SKM-1 (cell line): Measurements from ENCODE around the gene LAMP2.
"Not testable (repeated sequence)": the region's sequence is repeated elsewhere in the genome, so short reads cannot be mapped to it uniquely, and the experiment has no call there.

Experiments
- DNase-seq: peaks from one replicate; lab custom pipeline; 2025; ENCODE audit not compliant: unreplicated experiment; lab: John Stamatoyannopoulos, UW

The LAMP2 gene

DNA sequence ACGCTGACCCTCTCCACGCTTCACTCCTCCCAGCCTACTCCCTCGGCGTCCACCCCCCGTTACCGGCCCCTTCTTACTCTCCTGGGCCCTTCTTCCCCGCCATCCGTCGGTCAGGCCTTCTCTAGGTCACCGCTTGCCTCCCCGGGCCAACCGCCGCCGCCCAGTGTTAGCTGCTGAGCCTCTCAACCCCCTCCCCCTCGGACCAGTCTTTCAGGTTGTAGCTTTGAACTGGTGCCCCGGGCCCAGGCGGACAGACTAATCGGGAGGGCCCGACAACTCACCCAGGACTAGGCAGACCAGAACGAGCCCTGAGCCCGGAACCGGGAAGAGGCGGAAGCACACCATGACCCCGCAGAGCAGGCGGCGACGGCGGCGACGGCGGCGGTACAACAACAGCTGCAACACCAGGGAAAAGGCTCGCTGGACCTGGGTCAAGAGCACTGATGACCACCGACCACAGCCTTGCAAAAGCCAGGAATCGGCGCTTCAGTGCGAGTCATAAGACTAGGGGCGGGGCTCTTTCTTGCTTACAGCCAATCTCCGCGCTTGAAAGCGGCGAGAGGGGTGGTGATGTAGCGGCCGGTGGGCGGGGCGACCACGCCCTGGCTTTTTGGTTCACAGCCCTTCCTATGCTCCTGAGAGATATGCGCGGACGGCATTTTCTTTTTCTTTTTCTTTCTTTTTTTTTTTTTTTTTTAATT is at the start of gene LAMP2:
LAMP2 (minus strand) TSS at position 472 of the 701 bp plus-strand sequence; CDS start at position 345, 127 bp downstream.
- DNase-seq, result peak; percentile 52

DNA sequence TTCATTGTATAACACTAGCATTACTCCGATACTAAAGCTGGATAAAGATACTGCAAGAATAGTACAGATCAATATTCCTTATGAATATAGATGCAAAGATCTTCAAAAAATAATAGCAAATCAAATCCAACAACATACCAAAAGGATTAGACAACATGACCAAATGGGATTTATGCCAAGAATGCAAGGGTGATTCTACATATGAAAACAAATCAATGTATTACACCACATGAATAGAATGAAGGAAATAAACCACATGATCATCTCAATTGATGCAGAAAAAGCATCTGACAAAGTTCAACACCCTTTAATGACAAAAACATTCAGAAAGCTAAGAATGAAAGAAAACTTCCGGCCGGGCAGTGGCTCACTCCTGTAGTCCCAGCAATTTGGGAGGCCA is 48.8 kb upstream of the LAMP2 start:
- no peak for DNase-seq

DNA sequence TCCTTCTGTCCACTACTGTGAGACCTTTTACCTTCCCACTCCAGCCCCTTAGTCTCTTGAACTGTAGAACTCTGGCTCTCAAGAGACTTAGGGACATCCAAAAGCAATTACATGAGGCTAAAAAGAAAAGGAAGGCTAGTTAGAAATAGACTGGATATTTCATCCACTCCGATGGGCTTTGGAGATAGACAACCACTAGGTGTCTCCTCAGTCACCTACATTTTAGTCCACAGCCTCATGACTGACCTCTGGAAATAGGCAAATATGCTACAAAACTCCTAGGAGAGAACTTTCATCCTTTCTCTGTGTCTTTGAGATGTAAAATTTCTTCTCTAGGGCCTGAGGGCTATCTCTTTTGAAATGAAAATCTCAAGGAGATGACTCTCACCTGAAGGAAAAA is 45.1 kb upstream of the LAMP2 start:
- no peak for DNase-seq

DNA sequence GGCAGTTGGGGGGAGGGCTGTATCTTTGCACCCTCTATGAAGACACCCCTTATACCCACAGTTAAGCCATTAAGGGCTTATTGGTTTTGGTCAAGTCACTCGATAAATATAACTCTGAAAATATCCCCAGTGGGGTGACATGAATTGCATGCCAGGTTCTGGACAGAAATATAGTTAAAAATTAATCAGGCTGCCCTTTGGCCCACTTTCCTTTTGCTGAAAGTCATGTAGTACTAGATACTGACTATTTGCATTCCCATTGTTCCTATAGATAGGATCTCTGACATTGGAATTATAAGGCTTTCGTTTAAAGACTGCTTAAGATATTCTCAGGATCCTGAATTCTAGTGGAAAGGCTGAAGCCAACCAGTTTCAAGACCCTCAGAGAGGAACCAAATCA is 43.5 kb upstream of the LAMP2 start:
- no peak for DNase-seq

DNA sequence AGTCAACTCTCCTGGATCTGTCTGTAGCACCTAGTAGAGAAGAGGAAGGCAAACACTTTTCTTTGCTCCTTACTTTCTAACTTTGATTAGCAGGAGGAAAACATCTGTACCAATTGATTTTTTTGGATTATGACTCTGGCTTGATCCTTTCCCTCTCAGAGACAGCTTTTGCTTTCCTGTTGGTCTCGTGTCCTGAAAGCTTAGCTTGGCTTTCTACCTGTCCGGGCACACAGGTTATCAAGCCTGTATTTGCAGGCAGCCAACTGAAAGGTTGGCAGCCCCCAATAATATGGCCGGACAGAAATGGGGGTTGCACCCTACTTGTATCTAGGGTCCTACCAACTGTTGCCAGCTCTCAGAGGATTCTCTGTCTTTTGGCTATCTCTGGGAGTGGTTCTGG is 43.1 kb upstream of the LAMP2 start:
- DNase-seq, result no peak

DNA sequence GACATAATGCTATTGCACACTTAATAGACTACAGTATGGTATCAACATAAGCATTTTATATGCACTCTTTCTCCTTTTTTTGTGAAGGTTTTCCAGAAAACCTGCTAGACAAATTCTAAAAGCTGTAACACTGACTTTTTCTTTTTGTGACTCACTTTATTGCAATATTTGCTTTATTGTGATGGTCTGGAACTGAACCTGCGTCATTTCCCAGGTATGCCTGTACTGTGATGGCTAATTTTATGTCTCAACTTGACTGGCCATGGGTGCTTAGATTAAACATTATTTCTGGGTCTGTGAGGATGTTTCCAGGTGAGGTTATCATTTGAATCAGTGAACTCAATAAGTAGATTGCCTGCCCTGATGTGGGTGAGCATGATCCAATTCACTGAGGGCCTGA is 35.5 kb upstream of the LAMP2 start:
- DNase-seq, result no peak

DNA sequence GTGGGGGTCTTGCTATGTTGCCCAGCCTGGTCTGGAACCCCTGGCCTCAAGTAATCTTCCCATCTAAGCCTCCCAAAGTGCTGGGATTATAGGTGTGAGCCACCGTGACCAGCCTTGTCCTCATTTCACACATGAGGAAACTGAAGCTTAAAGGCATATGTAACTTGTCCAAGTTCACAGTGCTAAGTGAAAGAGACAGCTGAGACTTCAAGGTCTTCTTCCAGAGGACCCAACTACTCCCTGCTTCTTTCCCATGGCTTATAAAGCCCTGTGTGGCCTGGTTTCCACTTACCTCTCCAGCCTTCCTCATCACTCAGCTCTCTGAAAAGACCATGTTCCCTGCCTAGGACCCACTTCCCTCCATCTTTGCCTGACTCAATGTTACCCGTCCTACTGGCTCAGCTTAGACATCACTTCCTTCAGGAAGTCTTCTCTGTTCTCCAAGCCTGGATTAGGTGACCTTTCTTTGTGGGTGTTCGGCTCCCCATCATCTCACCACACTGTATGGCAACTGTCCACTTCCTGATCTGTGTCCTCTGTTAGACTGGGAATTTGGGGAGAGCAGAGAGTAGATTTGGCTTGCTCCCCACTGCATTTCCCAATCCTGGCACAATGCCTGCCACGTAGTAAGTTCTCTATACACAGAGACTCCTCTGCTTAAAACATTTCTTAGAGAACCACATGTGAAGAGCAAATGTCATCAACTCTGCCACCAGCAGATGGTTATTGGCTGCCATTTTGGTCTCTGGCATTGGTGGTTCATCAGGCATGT is 30.4 kb upstream of the LAMP2 start:
- DNase-seq, result no peak

DNA sequence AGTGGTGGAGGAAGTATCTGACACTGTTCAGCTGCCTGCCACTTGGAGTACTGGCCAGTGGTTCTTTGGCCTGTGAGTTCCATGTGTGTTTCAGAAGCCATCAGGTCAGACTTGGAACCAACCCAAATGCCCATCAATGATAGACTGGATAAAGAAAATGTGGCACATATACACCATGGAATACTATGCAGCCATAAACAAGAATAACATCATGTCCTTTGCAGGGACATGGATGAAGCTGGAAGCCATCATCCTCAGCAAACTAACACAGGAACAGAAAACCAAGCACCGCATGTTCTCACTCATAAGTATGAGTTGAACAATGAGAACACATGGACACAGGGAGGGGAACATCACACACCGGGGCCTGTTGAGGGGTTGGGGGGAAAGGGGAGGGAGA is 21.0 kb upstream of the LAMP2 start:
- not testable (repeated sequence) for DNase-seq

DNA sequence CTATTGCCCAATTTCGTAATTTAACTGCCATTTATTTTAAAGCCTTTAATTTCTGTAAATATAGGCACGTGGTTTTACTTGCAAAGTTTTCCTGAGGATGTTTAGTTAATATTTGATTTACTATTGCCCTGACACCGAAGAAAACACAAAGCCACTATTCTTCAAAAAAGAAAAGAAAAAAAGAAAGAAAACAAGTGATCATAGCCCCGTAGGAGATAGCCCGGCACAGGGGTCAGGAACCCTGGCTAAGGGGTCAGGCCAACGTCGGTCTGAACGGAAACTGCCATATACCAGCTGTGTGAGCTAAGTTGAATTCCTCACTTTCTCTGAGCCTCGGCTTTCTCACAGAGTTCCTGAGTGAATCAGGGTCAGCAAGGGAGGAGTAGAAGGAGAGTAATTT is 17.7 kb upstream of the LAMP2 start:
- no peak for DNase-seq

DNA sequence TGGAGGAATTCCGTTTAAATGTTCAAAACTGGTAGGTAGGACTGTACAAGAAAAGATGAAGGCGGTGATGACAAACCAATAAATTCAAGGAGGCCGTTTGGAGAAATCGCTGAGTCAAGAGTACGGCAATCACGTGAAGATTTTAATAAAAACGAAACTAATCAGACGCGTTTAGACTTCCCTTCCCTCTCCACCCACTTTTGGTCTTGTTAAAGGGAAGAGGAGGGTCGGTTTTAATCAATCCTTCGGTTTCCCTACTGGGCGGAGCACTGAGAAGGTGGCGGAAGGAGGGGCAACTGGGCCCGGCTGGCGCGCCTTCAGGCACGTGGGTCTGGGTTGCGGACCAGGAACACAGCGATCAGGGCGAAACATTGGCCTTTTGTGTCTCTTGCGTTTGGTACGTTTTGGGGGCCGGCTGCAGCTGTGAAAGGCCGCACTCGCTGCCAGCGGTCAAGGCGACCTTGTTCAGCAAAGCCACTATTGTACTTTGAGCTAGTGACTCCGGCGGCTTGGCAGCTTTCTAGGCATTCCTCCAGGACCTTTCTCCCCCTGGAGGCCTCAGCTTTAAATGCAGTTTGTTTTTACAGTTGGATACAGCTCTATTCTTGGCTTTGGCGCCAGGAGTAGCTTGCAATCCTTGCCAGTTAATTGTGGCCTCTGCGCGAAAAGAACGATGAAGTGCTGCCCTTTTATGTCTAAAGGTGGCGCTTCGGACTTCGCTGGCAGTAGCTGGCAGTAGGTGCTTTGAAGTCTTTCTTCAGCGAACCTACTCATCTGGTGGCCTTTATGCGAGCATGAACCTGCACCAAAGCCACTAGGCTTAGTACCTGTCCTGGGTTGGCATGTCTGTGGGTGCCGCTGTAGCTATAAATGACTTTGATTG is 16.8 kb upstream of the LAMP2 start:
- peak; percentile 78 for DNase-seq

DNA sequence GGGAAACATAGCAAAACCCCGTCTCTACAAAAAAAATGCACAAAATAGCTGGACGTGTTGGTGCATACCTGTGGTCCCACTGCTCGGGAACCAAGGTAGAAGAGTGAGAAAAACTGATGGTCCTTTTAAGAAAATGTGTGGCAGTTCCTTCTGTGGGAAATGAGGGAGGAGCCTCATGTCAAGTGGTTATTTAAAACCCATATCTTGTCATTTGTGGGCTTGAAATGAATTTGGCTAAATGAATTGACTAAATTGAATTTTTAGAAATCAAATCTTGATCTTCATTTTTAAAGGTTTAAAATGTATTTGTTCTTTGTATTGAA is 16.2 kb upstream of the LAMP2 start:
- no peak for DNase-seq

DNA sequence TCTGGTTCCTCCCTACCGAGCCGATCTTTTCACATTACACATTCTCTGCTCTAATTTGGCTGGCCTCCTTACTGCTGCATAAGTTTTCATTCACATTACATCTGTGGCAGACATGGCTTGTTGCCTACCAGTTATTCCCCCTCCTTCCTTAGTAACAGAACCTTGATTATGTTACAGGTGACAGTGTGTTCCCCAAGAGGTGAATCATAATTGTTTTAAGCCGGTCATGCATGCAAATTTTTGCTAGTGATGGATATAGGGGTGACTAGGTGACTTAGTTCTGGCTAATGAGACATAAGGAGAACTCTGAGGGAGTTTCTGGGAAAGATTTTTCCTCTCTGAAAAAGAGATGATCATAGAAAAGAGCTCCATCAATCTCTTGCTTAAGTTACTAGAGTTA is 8.4 kb upstream of the LAMP2 start:
- no peak for DNase-seq

DNA sequence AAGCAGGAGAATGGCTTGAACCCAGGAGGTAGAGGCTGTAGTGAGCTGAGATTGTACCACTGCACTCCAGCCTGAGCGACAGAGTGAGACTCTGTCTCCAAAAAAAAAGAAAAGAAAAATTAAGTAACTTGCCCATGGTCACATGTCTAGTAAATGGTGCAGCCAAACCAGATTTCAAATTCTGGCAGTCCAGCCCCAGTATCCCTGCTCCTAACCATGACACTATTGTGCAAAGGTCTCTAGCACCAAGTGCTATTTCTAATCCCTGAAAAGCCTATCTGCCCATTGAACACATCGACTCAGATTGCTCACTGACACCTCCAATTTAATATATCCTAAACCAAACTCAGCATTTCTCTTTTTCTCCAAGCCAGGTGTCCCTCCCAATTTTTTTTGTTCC is 7.6 kb upstream of the LAMP2 start:
- DNase-seq, result no peak

DNA sequence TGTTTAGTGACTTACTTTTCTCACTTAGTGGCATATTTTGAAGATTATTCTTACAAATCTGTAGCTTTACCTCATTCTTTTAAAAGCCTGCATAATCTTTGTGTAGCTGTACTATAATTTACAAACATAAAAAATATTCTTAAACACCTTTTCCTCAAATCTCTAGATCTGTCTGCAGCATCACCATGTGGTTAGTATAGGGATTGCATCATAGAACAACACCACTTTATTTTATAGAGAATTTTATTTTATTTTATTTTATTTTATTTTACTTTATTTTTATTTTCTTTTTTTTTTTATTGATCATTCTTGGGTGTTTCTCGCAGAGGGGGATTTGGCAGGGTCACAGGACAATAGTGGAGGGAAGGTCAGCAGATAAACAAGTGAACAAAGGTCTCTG is 6.4 kb upstream of the LAMP2 start:
- not testable (repeated sequence) for DNase-seq

DNA sequence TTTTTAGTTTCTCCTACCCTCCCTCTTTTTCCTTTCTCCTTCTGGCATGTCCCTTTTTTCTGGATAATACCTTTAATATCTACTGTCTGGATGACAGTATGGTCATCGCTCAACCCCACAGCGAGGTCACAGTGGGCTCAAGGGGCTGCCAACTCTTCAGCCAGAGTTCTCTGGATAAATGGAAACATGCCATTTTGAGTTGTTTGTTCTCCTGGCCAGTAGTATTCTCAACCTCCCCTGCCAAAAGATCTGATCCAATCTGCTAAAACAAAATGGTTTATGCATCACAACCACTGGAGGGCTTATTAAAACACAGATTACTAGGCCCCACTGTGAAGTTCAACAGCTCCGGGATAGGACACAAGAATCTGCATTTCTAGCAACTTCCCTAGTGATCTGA is 5.0 kb upstream of the LAMP2 start:
- no peak for DNase-seq

DNA sequence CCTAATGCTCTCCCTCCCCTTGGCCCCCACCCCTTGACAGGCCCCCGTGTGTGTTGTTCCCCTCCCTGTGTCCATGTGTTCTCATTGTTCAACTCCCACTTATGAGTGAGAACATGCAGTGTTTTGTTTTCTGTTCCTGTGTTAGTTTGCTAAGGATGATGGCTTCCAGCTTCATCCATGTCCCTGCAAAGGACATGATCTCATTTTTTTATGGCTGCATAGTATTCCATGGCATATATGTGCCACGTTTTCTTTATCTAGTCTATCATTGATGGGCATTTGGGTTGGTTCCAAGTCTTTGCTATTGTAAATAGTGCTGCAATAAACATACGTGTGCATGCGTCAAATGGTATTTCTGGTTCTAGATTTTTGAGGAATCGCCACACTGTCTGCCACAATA is 561 bp upstream of the LAMP2 start:
- DNase-seq, result not testable (repeated sequence)

DNA sequence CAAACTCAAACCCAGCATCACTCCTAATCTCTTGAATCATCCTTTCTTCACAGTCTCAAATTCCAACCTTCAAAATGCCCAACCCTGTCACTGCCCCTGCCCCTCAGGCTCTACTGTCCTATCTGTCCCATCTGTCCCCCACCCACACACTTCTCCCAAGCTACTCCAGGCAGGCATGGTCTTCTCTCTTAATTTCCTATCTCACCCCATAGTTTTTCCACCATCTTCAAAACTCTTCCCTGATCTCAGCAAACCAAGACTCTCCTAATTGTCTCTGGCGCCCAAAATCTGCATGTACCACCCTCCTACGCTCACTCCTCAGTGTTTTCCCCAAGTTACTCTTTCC is 644 bp downstream of the LAMP2 start:
- no peak for DNase-seq

DNA sequence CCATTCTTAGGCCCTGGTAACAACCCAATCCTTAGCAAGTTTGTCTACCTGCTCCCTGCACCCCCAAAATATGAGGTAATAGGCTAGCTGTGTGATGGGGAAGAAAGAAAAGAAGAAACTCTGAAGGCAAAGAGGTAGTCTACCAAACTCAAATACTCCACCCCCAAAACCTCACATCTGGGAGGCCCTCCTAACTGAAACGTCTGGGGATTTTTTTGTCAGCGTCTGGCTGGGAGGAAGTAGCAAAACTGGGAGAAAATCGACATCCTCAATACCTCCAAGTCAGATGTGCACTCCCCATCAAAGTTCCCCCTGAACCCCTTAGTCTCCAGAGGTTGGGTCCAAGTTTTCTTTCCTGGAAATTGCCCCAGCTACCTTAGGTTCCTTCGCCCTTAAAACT is 1.0 kb downstream of the LAMP2 start:
- no peak for DNase-seq

DNA sequence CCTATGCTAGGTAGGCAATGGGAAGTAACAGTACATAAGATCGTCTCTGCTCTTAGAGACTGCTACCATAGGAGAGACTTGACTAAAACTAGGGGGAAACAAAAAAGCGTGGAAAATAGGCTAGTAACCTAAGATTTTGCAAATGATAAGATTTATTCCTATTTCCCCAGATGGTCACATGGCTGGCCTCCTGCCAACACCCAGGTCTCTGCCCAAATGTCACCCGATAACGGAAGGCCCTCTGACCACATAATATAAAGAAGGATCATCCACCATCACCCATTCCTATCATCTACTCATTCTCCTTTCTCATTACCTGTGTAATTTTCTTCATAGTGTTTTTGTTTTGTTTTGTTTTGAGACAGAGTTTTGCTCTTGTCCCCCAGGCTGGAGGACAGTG is 4.7 kb downstream of the LAMP2 start:
- no peak for DNase-seq

DNA sequence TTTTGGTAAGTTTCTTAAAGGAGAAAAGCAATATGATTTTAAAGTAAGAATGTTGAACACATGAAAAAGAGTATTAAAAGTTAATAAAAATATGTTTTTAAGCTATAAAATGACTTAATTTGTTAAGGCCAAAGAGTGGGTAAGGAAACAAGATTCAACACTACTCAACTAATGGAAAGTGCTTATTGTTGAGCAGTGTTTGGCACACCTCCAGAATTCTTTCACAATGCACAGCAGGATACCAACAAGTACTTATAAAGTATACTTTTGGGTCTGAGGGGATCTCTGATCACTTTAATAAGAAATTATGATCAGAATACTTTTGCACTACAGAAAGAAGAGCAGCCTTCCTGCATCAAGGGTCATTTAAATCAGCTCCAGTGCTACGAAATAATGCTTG is 5.9 kb downstream of the LAMP2 start:
- no peak for DNase-seq

DNA sequence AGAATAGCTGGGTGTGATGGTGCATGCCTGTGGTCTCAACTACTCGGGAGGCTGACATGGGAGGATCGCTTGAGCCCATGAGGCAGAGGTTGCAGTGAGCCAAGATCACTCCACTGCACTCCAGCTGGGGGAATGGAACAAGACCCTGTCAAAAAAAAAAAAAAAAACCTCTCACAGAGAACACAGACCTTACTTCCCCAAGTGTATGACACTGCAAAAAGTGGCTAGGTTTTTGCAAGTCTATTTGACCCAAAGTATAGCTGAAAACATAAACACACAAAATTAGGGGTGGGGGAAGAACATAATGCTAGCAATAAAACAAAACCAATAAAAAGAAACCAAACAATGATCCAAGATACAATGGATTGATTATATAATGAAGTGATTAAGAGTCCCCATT is 6.7 kb downstream of the LAMP2 start:
- DNase-seq, result no peak

DNA sequence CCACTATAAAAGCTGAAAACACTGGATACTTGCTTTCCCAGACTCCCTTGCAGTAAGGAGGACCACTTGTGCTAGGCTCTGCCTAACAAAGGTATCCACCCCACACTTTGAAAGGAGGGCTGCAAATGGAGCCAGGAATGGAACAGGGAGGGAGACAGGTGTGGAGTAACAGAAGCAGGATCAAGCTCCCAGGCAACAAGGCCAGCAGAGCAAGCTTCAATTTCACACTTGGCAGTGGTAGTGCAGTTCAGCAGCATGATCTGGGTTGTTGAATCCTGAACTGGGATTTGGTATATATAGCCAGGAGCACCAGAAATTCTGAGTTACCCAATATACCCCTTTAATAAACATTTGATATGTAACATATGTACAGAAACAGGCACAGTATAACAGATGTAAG is 9.8 kb downstream of the LAMP2 start:
- no peak for DNase-seq
